HepG2 (cell line): ENCODE measurements around the gene PHF5A. TPM values are rescaled to one million over a fixed set of nuclear protein-coding genes. Genes with fewer than 3 reads are reported as not detected.

Source experiments
- ARHGAP35 ChIP-seq: sonication (generic); formaldehyde crosslinking; IDR thresholded peaks from 2 replicates; pipeline ENCODE4 v1.9.0; 2022; ENCODE audit warnings: mild to moderate bottlenecking, inconsistent platforms, moderate library complexity, missing genetic modification reagents, borderline replicate concordance
- FOXA3 ChIP-seq: IDR thresholded peaks from 2 replicates; pipeline ENCODE4 v1.6.1; 2016; ENCODE audit warnings: missing genetic modification reagents, missing compliant biosample characterization
- GATA4 ChIP-seq: sonication (generic); IDR thresholded peaks from 2 replicates; pipeline ENCODE4 v1.6.1; 2016; ENCODE audit warnings: antibody characterized with exemption, low read depth, borderline replicate concordance
- HDAC1 ChIP-seq: sonication (generic); formaldehyde crosslinking; IDR thresholded peaks from 2 replicates; pipeline ENCODE4 v1.5.1; 2020; ENCODE audit warnings: mild to moderate bottlenecking, missing genetic modification reagents
- KLF11 ChIP-seq: IDR thresholded peaks from 2 replicates; pipeline ENCODE4 v1.6.1; 2016; ENCODE audit warnings: missing compliant biosample characterization
- PHF20 ChIP-seq: sonication (generic); formaldehyde crosslinking; IDR thresholded peaks from 2 replicates; pipeline ENCODE4 v1.5.0; 2020; ENCODE audit warnings: mild to moderate bottlenecking, missing genetic modification reagents
- PRMT3 ChIP-seq: sonication (generic); formaldehyde crosslinking; IDR thresholded peaks from 2 replicates; pipeline ENCODE4 v1.8.1; 2022; ENCODE audit warnings: low read depth, mild to moderate bottlenecking, moderate library complexity, missing genetic modification reagents, borderline replicate concordance
- ZC3H13 ChIP-seq: sonication (generic); formaldehyde crosslinking; IDR thresholded peaks from 2 replicates; pipeline ENCODE4 v1.8.1; 2023; ENCODE audit warnings: mild to moderate bottlenecking, missing genetic modification reagents, moderate library complexity
- ZNF160 ChIP-seq: sonication (generic); formaldehyde crosslinking; IDR thresholded peaks from 2 replicates; pipeline ENCODE4 v1.8.0; 2022; ENCODE audit warnings: mild to moderate bottlenecking, inconsistent platforms, missing genetic modification reagents
- ZNF615 ChIP-seq: sonication (generic); formaldehyde crosslinking; IDR thresholded peaks from 2 replicates; pipeline ENCODE4 v1.5.0; 2020; ENCODE audit warnings: mild to moderate bottlenecking, missing genetic modification reagents, borderline replicate concordance
- ZNF7 ChIP-seq: IDR thresholded peaks from 2 replicates; pipeline ENCODE4 v1.6.1; 2016; ENCODE audit warnings: missing biosample characterization, missing genetic modification reagents
- ZNF709 ChIP-seq: sonication (generic); formaldehyde crosslinking; IDR thresholded peaks from 2 replicates; pipeline ENCODE4 v1.5.0; 2020; ENCODE audit warnings: mild to moderate bottlenecking, missing genetic modification reagents
- ZSCAN12 ChIP-seq: sonication (generic); formaldehyde crosslinking; IDR thresholded peaks from 2 replicates; pipeline ENCODE4 v1.9.0; 2021; ENCODE audit warnings: mild to moderate bottlenecking, missing genetic modification reagents
- polyA plus RNA-seq, 8 experiments: library from polyadenylated mRNA; depleted of rRNA in 3 of 8; stranded (reverse) in 7 of 8; unstranded in 1 of 8; fragments of >200 nt; fragmentation: Illumina TruSeq in 4 of 8; extraction: Trizol in 4 of 8; gene quantifications; 2 replicates each; pipeline versions ENCODE4 v1.2.1 to v1.2.3, GENCODE V29; 2011 to 2016; ENCODE audit warnings: low read depth in 4 of 8, missing spikeins in 1 of 8, mixed read lengths in 1 of 8; ENCODE audit not compliant: insufficient read depth in 1 of 8
- total RNA-seq, 5 experiments: library from RNA; depleted of rRNA; stranded (reverse); fragments of >200 nt; fragmentation: Illumina TruSeq; extraction: Trizol; gene quantifications; 2 replicates each; pipeline ENCODE4 v1.2.3, GENCODE V29; 2016; ENCODE audit warnings: low read depth in 1 of 5
- TF ChIP-seq, protein P1 (sequence below): sonication (generic); formaldehyde crosslinking; IDR thresholded peaks from 2 replicates; pipeline ENCODE4 v1.9.0; 2021; ENCODE audit warnings: missing genetic modification reagents, borderline replicate concordance
- TF ChIP-seq, protein P2 (sequence below): sonication (generic); formaldehyde crosslinking; IDR thresholded peaks from 2 replicates; pipeline ENCODE4 v1.5.1; 2020; ENCODE audit warnings: missing genetic modification reagents, mild to moderate bottlenecking, borderline replicate concordance
- TF ChIP-seq, protein P3 (sequence below): sonication (generic); formaldehyde crosslinking; IDR thresholded peaks from 2 replicates; pipeline ENCODE4 v1.5.0; 2020; ENCODE audit warnings: mild to moderate bottlenecking, missing genetic modification reagents
- TF ChIP-seq, protein P4 (sequence below): sonication (generic); formaldehyde crosslinking; IDR thresholded peaks from 2 replicates; pipeline ENCODE4 v1.4.0; 2020; ENCODE audit warnings: missing genetic modification reagents, mild to moderate bottlenecking, borderline replicate concordance
- TF ChIP-seq, protein P5 (sequence below): sonication (generic); formaldehyde crosslinking; IDR thresholded peaks from 2 replicates; pipeline ENCODE4 v1.5.1; 2020; ENCODE audit warnings: missing genetic modification reagents, mild to moderate bottlenecking, borderline replicate concordance

The PHF5A gene
- total and polyA plus RNA-seq, 2 of the 13 experiments (the other 11 are each of a cell fraction or from before 2014, with no cell fraction given): 56.6 to 105 TPM

DNA sequence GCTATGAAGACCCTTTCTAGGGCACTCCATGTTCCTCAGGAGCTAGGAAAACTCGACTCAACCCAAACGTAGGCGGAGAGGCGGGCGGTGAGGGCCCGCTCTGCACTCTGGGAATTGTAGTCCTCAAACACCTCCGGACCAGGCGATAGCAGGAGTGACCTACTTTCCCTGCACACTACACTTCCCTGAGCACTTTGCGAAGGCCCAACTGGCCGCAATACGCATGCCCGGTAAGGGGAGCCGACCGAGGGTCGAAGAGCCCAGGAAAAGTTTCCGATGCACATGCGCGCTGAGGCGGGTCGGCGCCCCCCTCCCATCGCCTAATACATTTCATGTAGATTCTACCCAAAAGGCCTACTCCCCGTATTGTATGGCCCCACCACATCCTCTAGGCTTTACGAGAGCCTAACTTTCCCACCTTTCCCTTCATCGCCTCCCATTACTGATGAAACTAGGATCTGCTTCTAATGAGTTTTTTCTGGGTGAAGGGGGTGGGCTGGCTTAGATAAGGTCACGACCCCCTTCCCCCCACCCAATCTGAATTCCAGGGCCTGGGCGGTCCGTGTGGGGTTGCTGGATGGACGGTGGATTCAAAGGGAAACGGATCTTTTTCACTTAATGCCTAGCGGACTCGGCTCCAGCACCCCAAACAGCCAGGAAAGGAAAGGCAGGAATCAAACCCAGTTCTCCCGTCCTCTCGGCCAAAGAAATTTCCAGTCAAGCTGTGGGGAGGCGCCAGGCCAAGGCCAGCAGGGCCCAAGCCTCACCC is 23.9 kb downstream of the PHF5A start (continued):
- TF ChIP-seq, protein P1, sequence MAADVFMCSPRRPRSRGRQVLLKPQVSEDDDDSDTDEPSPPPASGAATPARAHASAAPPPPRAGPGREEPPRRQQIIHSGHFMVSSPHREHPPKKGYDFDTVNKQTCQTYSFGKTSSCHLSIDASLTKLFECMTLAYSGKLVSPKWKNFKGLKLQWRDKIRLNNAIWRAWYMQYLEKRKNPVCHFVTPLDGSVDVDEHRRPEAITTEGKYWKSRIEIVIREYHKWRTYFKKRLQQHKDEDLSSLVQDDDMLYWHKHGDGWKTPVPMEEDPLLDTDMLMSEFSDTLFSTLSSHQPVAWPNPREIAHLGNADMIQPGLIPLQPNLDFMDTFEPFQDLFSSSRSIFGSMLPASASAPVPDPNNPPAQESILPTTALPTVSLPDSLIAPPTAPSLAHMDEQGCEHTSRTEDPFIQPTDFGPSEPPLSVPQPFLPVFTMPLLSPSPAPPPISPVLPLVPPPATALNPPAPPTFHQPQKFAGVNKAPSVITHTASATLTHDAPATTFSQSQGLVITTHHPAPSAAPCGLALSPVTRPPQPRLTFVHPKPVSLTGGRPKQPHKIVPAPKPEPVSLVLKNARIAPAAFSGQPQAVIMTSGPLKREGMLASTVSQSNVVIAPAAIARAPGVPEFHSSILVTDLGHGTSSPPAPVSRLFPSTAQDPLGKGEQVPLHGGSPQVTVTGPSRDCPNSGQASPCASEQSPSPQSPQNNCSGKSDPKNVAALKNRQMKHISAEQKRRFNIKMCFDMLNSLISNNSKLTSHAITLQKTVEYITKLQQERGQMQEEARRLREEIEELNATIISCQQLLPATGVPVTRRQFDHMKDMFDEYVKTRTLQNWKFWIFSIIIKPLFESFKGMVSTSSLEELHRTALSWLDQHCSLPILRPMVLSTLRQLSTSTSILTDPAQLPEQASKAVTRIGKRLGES (CRISPR knock-in tag): no peak
- TF ChIP-seq ARHGAP35 (CRISPR knock-in tag): 0 out of 2 replicates have a peak, but pooled peaks have one; percentile 49
- TF ChIP-seq, protein P2, sequence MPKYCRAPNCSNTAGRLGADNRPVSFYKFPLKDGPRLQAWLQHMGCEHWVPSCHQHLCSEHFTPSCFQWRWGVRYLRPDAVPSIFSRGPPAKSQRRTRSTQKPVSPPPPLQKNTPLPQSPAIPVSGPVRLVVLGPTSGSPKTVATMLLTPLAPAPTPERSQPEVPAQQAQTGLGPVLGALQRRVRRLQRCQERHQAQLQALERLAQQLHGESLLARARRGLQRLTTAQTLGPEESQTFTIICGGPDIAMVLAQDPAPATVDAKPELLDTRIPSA (CRISPR knock-in tag): no peak
- TF ChIP-seq FOXA3 (CRISPR knock-in tag): no peak
- no peak for TF ChIP-seq PRMT3 (CRISPR knock-in tag)
- 0 out of 2 replicates have a peak, but pooled peaks have one; percentile 43 for TF ChIP-seq ZNF709 (CRISPR knock-in tag)
- TF ChIP-seq ZNF7 (CRISPR knock-in tag): no peak
- no peak for TF ChIP-seq ZNF615
- 0 out of 2 replicates have a peak, but pooled peaks have one; percentile 34 for TF ChIP-seq GATA4
- TF ChIP-seq ZC3H13: peak; percentile 51; the same call in 1 of the 2 replicates
- peak; percentile 38; the same call in 1 of the 2 replicates for TF ChIP-seq HDAC1 (CRISPR knock-in tag)
- no peak for TF ChIP-seq KLF11 (CRISPR knock-in tag)
- no peak for TF ChIP-seq ZSCAN12 (CRISPR knock-in tag)
- TF ChIP-seq, protein P3, sequence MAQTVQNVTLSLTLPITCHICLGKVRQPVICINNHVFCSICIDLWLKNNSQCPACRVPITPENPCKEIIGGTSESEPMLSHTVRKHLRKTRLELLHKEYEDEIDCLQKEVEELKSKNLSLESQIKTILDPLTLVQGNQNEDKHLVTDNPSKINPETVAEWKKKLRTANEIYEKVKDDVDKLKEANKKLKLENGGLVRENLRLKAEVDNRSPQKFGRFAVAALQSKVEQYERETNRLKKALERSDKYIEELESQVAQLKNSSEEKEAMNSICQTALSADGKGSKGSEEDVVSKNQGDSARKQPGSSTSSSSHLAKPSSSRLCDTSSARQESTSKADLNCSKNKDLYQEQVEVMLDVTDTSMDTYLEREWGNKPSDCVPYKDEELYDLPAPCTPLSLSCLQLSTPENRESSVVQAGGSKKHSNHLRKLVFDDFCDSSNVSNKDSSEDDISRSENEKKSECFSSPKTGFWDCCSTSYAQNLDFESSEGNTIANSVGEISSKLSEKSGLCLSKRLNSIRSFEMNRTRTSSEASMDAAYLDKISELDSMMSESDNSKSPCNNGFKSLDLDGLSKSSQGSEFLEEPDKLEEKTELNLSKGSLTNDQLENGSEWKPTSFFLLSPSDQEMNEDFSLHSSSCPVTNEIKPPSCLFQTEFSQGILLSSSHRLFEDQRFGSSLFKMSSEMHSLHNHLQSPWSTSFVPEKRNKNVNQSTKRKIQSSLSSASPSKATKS (CRISPR knock-in tag): no peak
- no peak for TF ChIP-seq PHF20 (CRISPR knock-in tag)
- TF ChIP-seq, protein P4, sequence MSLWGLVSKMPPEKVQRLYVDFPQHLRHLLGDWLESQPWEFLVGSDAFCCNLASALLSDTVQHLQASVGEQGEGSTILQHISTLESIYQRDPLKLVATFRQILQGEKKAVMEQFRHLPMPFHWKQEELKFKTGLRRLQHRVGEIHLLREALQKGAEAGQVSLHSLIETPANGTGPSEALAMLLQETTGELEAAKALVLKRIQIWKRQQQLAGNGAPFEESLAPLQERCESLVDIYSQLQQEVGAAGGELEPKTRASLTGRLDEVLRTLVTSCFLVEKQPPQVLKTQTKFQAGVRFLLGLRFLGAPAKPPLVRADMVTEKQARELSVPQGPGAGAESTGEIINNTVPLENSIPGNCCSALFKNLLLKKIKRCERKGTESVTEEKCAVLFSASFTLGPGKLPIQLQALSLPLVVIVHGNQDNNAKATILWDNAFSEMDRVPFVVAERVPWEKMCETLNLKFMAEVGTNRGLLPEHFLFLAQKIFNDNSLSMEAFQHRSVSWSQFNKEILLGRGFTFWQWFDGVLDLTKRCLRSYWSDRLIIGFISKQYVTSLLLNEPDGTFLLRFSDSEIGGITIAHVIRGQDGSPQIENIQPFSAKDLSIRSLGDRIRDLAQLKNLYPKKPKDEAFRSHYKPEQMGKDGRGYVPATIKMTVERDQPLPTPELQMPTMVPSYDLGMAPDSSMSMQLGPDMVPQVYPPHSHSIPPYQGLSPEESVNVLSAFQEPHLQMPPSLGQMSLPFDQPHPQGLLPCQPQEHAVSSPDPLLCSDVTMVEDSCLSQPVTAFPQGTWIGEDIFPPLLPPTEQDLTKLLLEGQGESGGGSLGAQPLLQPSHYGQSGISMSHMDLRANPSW (CRISPR knock-in tag): no peak
- TF ChIP-seq ZNF160 (CRISPR knock-in tag): no peak
- TF ChIP-seq, protein P5, sequence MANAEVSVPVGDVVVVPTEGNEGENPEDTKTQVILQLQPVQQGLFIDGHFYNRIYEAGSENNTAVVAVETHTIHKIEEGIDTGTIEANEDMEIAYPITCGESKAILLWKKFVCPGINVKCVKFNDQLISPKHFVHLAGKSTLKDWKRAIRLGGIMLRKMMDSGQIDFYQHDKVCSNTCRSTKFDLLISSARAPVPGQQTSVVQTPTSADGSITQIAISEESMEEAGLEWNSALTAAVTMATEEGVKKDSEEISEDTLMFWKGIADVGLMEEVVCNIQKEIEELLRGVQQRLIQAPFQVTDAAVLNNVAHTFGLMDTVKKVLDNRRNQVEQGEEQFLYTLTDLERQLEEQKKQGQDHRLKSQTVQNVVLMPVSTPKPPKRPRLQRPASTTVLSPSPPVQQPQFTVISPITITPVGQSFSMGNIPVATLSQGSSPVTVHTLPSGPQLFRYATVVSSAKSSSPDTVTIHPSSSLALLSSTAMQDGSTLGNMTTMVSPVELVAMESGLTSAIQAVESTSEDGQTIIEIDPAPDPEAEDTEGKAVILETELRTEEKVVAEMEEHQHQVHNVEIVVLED (CRISPR knock-in tag): peak; percentile 71
